ENCODE data around the gene TMEM190. TPM values are rescaled to one million over a fixed set of nuclear protein-coding genes. Genes with fewer than 3 reads are reported as not detected.

The TMEM190 gene
- total and polyA plus RNA-seq, 2 donors (not counting 1 experiment from before 2014, with no cell fraction given): not detected

- H3K4me3 ChIP-seq (ENCODE audit: control extremely low read depth in 1 of 5, extremely low read depth in 1 of 5, insufficient read depth in 1 of 5, low read depth in 2 of 5, low read length in 4 of 5): no peak overlapping the region
- peaks cover 11 to 14% of the 10 kb centered on the region in 2 donors for H3K4me1 ChIP-seq (ENCODE audit: control insufficient read depth in 2 of 2, insufficient read depth in 2 of 2, low read length in 2 of 2)
- H3K9ac ChIP-seq (ENCODE audit: low read length): no peak overlapping the region
- no peak overlapping the region for H3K4me2 ChIP-seq (replicated peaks; ENCODE audit: low read depth, low read length, poor library complexity, severe bottlenecking)
- no peak for DNase-seq
- H3K27ac ChIP-seq (ENCODE audit: low read length in 2 of 2): no peak overlapping the region
- intact Hi-C loops (cut with micrococcal nuclease): no loop called here
- no peak for ATAC-seq (ENCODE audit: low read depth)
- peaks cover 14% of the 10 kb centered on the region for H3K79me2 ChIP-seq (ENCODE audit: control insufficient read depth, insufficient read depth, low read length)
- Mint-ChIP-seq H3K27me3 (no peaks in the 10 kb centered on the region), H3K27ac (no peak overlapping the region), H3K4me1 (peaks cover 10% of the 10 kb centered on the region), H3K4me3 (no peak overlapping the region), H3K9me3 (ENCODE audit: insufficient read depth) (no peaks in the 10 kb centered on the region)
- TF ChIP-seq, protein P1, sequence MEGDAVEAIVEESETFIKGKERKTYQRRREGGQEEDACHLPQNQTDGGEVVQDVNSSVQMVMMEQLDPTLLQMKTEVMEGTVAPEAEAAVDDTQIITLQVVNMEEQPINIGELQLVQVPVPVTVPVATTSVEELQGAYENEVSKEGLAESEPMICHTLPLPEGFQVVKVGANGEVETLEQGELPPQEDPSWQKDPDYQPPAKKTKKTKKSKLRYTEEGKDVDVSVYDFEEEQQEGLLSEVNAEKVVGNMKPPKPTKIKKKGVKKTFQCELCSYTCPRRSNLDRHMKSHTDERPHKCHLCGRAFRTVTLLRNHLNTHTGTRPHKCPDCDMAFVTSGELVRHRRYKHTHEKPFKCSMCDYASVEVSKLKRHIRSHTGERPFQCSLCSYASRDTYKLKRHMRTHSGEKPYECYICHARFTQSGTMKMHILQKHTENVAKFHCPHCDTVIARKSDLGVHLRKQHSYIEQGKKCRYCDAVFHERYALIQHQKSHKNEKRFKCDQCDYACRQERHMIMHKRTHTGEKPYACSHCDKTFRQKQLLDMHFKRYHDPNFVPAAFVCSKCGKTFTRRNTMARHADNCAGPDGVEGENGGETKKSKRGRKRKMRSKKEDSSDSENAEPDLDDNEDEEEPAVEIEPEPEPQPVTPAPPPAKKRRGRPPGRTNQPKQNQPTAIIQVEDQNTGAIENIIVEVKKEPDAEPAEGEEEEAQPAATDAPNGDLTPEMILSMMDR (IDR thresholded peaks at IDR 0.05): no peak
- TF ChIP-seq EZH2 (IDR thresholded peaks at IDR 0.05; ENCODE audit: borderline replicate concordance, insufficient read depth, low read depth, low read length, poor library complexity, severe bottlenecking): no peak
- no peaks in the 10 kb centered on the region for H4K20me1 ChIP-seq (ENCODE audit: control insufficient read depth, insufficient read depth, low read length, poor library complexity, severe bottlenecking)
- WGBS (ENCODE audit: insufficient coverage): 94% methylated on average over 22 of the region's 22 CpGs
- ChIA-PET POLR2A (no interaction called here), CTCF (no interaction called here)
- peaks cover 0 to 12% (median 3%) of the 10 kb centered on the region in 4 experiments for H3K27me3 ChIP-seq (replicated peaks in 1 of 4; ENCODE audit: control extremely low read depth in 1 of 4, control insufficient read depth in 3 of 4, insufficient read depth in 4 of 4, low read length in 3 of 4)
- H2AFZ ChIP-seq (ENCODE audit: insufficient read depth, low read depth, low read length, poor library complexity, severe bottlenecking): no peak overlapping the region
- H3K9me3 ChIP-seq (ENCODE audit: control extremely low read depth in 1 of 3, control insufficient read depth in 2 of 3, insufficient read depth in 1 of 3, low read length in 2 of 3): peaks cover 0 to 5% (median 0%) of the 10 kb centered on the region in 3 donors
- peaks cover 0 to 10% of the 10 kb centered on the region in 2 experiments for H3K36me3 ChIP-seq (replicated peaks in 1 of 2; ENCODE audit: control extremely low read depth in 1 of 2, control insufficient read depth in 1 of 2, extremely low read depth in 1 of 2, insufficient read depth in 2 of 2, low read length in 1 of 2)
These were observed 31.4 kb upstream of the TMEM190 start for GRCh38 chr19:55345101-55345817.

All from B cell (primary cell).